Measurements from ENCODE around the gene HAVCR2.

The HAVCR2 gene

GRCh38 chr5:157121709-157122108 is 12.9 kb upstream of the HAVCR2 start:
- Histone ChIP-seq H3K4me1 (ENCODE audit: insufficient read depth, low read length) (no peaks in the 10 kb centered on the region), H3K9ac (ENCODE audit: low read length) (no peak overlapping the region), H3K4me3 (ENCODE audit: low read depth in 1 of 2, low read length in 2 of 2) (no peak overlapping the region), H3K9me3 (ENCODE audit: low read length) (no peaks in the 10 kb centered on the region), H3K36me3 (ENCODE audit: insufficient read depth, low read length) (no peaks in the 10 kb centered on the region), H3K27ac (ENCODE audit: low read depth, low read length) (no peak overlapping the region), H3K27me3 (ENCODE audit: control insufficient read depth in 1 of 2, insufficient read depth in 2 of 2, low read length in 2 of 2) (no peaks in the 10 kb centered on the region)

- Histone ChIP-seq H3K4me3 (ENCODE audit: low read depth in 1 of 2, low read length in 2 of 2) (no peak overlapping the region), H3K9me3 (ENCODE audit: low read length) (no peaks in the 10 kb centered on the region), H3K4me1 (ENCODE audit: insufficient read depth, low read length) (no peaks in the 10 kb centered on the region), H3K27ac (ENCODE audit: low read depth, low read length) (no peak overlapping the region), H3K9ac (ENCODE audit: low read length) (no peak overlapping the region), H3K36me3 (ENCODE audit: insufficient read depth, low read length) (no peaks in the 10 kb centered on the region), H3K27me3 (ENCODE audit: control insufficient read depth in 1 of 2, insufficient read depth in 2 of 2, low read length in 2 of 2) (no peaks in the 10 kb centered on the region)
Observed at GRCh38 chr5:157120102-157120501, 11.3 kb upstream of the HAVCR2 start.

GRCh38 chr5:157116483-157116954 is 7.7 kb upstream of the HAVCR2 start:
- no peak overlapping the region for H3K27ac ChIP-seq (ENCODE audit: low read depth, low read length)
- no peak overlapping the region for H3K4me3 ChIP-seq (ENCODE audit: low read depth in 1 of 2, low read length in 2 of 2)
- no peaks in the 10 kb centered on the region for H3K27me3 ChIP-seq (ENCODE audit: control insufficient read depth in 1 of 2, insufficient read depth in 2 of 2, low read length in 2 of 2)
- H3K4me1 ChIP-seq (ENCODE audit: insufficient read depth, low read length): no peaks in the 10 kb centered on the region
- H3K36me3 ChIP-seq (ENCODE audit: insufficient read depth, low read length): no peaks in the 10 kb centered on the region
- H3K9me3 ChIP-seq (ENCODE audit: low read length): no peaks in the 10 kb centered on the region
- no peak overlapping the region for H3K9ac ChIP-seq (ENCODE audit: low read length)

GRCh38 chr5:157115502-157115901 is 6.7 kb upstream of the HAVCR2 start:
- no peaks in the 10 kb centered on the region for H3K36me3 ChIP-seq (ENCODE audit: insufficient read depth, low read length)
- no peaks in the 10 kb centered on the region for H3K27me3 ChIP-seq (ENCODE audit: control insufficient read depth in 1 of 2, insufficient read depth in 2 of 2, low read length in 2 of 2)
- H3K9ac ChIP-seq (ENCODE audit: low read length): no peak overlapping the region
- no peaks in the 10 kb centered on the region for H3K9me3 ChIP-seq (ENCODE audit: low read length)
- H3K4me3 ChIP-seq (ENCODE audit: low read depth in 1 of 2, low read length in 2 of 2): no peak overlapping the region
- no peaks in the 10 kb centered on the region for H3K4me1 ChIP-seq (ENCODE audit: insufficient read depth, low read length)
- no peak overlapping the region for H3K27ac ChIP-seq (ENCODE audit: low read depth, low read length)

- H3K27me3 ChIP-seq (ENCODE audit: control insufficient read depth in 1 of 2, insufficient read depth in 2 of 2, low read length in 2 of 2): no peaks in the 10 kb centered on the region
- no peaks in the 10 kb centered on the region for H3K36me3 ChIP-seq (ENCODE audit: insufficient read depth, low read length)
- no peak overlapping the region for H3K9ac ChIP-seq (ENCODE audit: low read length)
- H3K4me3 ChIP-seq (ENCODE audit: low read depth in 1 of 2, low read length in 2 of 2): no peak overlapping the region
- H3K27ac ChIP-seq (ENCODE audit: low read depth, low read length): no peak overlapping the region
- no peaks in the 10 kb centered on the region for H3K9me3 ChIP-seq (ENCODE audit: low read length)
- H3K4me1 ChIP-seq (ENCODE audit: insufficient read depth, low read length): no peaks in the 10 kb centered on the region
Observed at GRCh38 chr5:157115012-157115411, 6.2 kb upstream of the HAVCR2 start.

- Histone ChIP-seq H3K4me1 (ENCODE audit: insufficient read depth, low read length) (no peaks in the 10 kb centered on the region), H3K4me3 (ENCODE audit: low read depth in 1 of 2, low read length in 2 of 2) (no peak overlapping the region), H3K27me3 (ENCODE audit: control insufficient read depth in 1 of 2, insufficient read depth in 2 of 2, low read length in 2 of 2) (no peaks in the 10 kb centered on the region), H3K36me3 (ENCODE audit: insufficient read depth, low read length) (no peaks in the 10 kb centered on the region), H3K27ac (ENCODE audit: low read depth, low read length) (no peak overlapping the region), H3K9me3 (ENCODE audit: low read length) (no peaks in the 10 kb centered on the region), H3K9ac (ENCODE audit: low read length) (no peak overlapping the region)
Observed at GRCh38 chr5:157113002-157113401, 4.2 kb upstream of the HAVCR2 start.

GRCh38 chr5:157109744-157110143 is 900 bp upstream of the HAVCR2 start:
- Histone ChIP-seq H3K9ac (ENCODE audit: low read length) (no peak overlapping the region), H3K4me1 (ENCODE audit: insufficient read depth, low read length) (no peaks in the 10 kb centered on the region), H3K27me3 (ENCODE audit: control insufficient read depth in 1 of 2, insufficient read depth in 2 of 2, low read length in 2 of 2) (no peaks in the 10 kb centered on the region), H3K4me3 (ENCODE audit: low read depth in 1 of 2, low read length in 2 of 2) (no peak overlapping the region), H3K27ac (ENCODE audit: low read depth, low read length) (no peak overlapping the region), H3K36me3 (ENCODE audit: insufficient read depth, low read length) (no peaks in the 10 kb centered on the region), H3K9me3 (ENCODE audit: low read length) (no peaks in the 10 kb centered on the region)

GRCh38 chr5:157107508-157107907 is 1.3 kb downstream of the HAVCR2 start:
- Histone ChIP-seq H3K9me3 (ENCODE audit: low read length) (no peaks in the 10 kb centered on the region), H3K9ac (ENCODE audit: low read length) (no peak overlapping the region), H3K36me3 (ENCODE audit: insufficient read depth, low read length) (no peaks in the 10 kb centered on the region), H3K4me3 (ENCODE audit: low read depth in 1 of 2, low read length in 2 of 2) (no peak overlapping the region), H3K27ac (ENCODE audit: low read depth, low read length) (no peak overlapping the region), H3K27me3 (ENCODE audit: control insufficient read depth in 1 of 2, insufficient read depth in 2 of 2, low read length in 2 of 2) (no peaks in the 10 kb centered on the region), H3K4me1 (ENCODE audit: insufficient read depth, low read length) (no peaks in the 10 kb centered on the region)

GRCh38 chr5:157106630-157107461 is 2.0 kb downstream of the HAVCR2 start:
- Histone ChIP-seq H3K4me3 (ENCODE audit: low read depth in 1 of 2, low read length in 2 of 2) (no peak overlapping the region), H3K9ac (ENCODE audit: low read length) (no peak overlapping the region), H3K27ac (ENCODE audit: low read depth, low read length) (no peak overlapping the region)

GRCh38 chr5:157100140-157100679 is 8.6 kb downstream of the HAVCR2 start:
- H3K9me3 ChIP-seq (ENCODE audit: low read length): no peaks in the 10 kb centered on the region
- no peaks in the 10 kb centered on the region for H3K4me1 ChIP-seq (ENCODE audit: insufficient read depth, low read length)
- no peaks in the 10 kb centered on the region for H3K27me3 ChIP-seq (ENCODE audit: control insufficient read depth in 1 of 2, insufficient read depth in 2 of 2, low read length in 2 of 2)
- no peak overlapping the region for H3K9ac ChIP-seq (ENCODE audit: low read length)
- no peak overlapping the region for H3K27ac ChIP-seq (ENCODE audit: low read depth, low read length)
- no peaks in the 10 kb centered on the region for H3K36me3 ChIP-seq (ENCODE audit: insufficient read depth, low read length)
- no peak overlapping the region for H3K4me3 ChIP-seq (ENCODE audit: low read depth in 1 of 2, low read length in 2 of 2)

More at GRCh38 chr5:157106630-157107461, 2.0 kb downstream of the HAVCR2 start:
- Histone ChIP-seq H3K36me3 (ENCODE audit: insufficient read depth, low read length) (no peaks in the 10 kb centered on the region), H3K27me3 (ENCODE audit: control insufficient read depth in 1 of 2, insufficient read depth in 2 of 2, low read length in 2 of 2) (no peaks in the 10 kb centered on the region), H3K9me3 (ENCODE audit: low read length) (no peaks in the 10 kb centered on the region), H3K4me1 (ENCODE audit: insufficient read depth, low read length) (no peaks in the 10 kb centered on the region)

- H3K27ac ChIP-seq (ENCODE audit: low read depth, low read length): no peak overlapping the region
Observed at GRCh38 chr5:157088342-157088990, 20.4 kb downstream of the HAVCR2 start.

More at GRCh38 chr5:157088342-157088990, 20.4 kb downstream of the HAVCR2 start:
- H3K4me3 ChIP-seq (ENCODE audit: low read depth in 1 of 2, low read length in 2 of 2): no peak overlapping the region
- H3K36me3 ChIP-seq (ENCODE audit: insufficient read depth, low read length): no peaks in the 10 kb centered on the region
- no peaks in the 10 kb centered on the region for H3K4me1 ChIP-seq (ENCODE audit: insufficient read depth, low read length)
- H3K9ac ChIP-seq (ENCODE audit: low read length): no peak overlapping the region
- H3K27me3 ChIP-seq (ENCODE audit: control insufficient read depth in 1 of 2, insufficient read depth in 2 of 2, low read length in 2 of 2): no peaks in the 10 kb centered on the region
- H3K9me3 ChIP-seq (ENCODE audit: low read length): no peaks in the 10 kb centered on the region
